Calu3 (cell line): Measurements from ENCODE around the gene FBXW11. TPM values are rescaled to one million over a fixed set of nuclear protein-coding genes. Genes with fewer than 3 reads are reported as not detected.

Source experiments
- BruUV-seq: library from RNA; stranded (reverse); fragments of 400-500 nt; replicated peaks from 2 replicates; lab custom pipeline; 2021; lab: Mats Ljungman, UMichigan
- CTCF ChIA-PET: fragments of 300-600 bp; sonication (Branson Sonifier 250); formaldehyde crosslinking; loops from one replicate; lab custom pipeline; 2022; ENCODE audit warnings: antibody characterized with exemption; lab: Charles Lee
- DNase-seq: peaks from one replicate; pipeline ENCODE4 v3.0.0; 2022
- H3K27ac Mint-ChIP-seq: one replicate; pipeline ENCODE4 v1.8.0; 2022; ENCODE audit warnings: mixed read lengths; ENCODE audit not compliant: unreplicated experiment
- H3K27me3 Mint-ChIP-seq: one replicate; pipeline ENCODE4 v1.8.0; 2022; ENCODE audit warnings: mixed read lengths; ENCODE audit not compliant: unreplicated experiment
- H3K36me3 Mint-ChIP-seq: one replicate; pipeline ENCODE4 v1.8.0; 2022; ENCODE audit warnings: mild to moderate bottlenecking, moderate library complexity, mixed read lengths; ENCODE audit not compliant: insufficient read depth, unreplicated experiment
- H3K4me1 Mint-ChIP-seq: one replicate; pipeline ENCODE4 v1.8.0; 2022; ENCODE audit warnings: mild to moderate bottlenecking, low read depth, mixed read lengths; ENCODE audit not compliant: unreplicated experiment
- H3K4me3 Mint-ChIP-seq: one replicate; pipeline ENCODE4 v1.8.0; 2022; ENCODE audit warnings: mild to moderate bottlenecking, low read depth, moderate library complexity, mixed read lengths; ENCODE audit not compliant: unreplicated experiment
- H3K9me3 Mint-ChIP-seq: one replicate; pipeline ENCODE4 v1.8.0; 2022; ENCODE audit warnings: low read depth, mixed read lengths; ENCODE audit not compliant: unreplicated experiment
- CTCF ChIP-seq: fragments of 200-600 bp; IDR thresholded peaks from one replicate; pipeline ENCODE4 v1.8.0; 2022; ENCODE audit warnings: antibody characterized with exemption; ENCODE audit not compliant: unreplicated experiment
- intact Hi-C: fragments of 100-400 bp; cut with micrococcal nuclease; formaldehyde crosslinking; loops from one replicate; pipeline ENCODE4 v1.10.0; 2022; ENCODE audit not compliant: unreplicated experiment
- total RNA-seq: library from RNA; stranded (reverse); gene quantifications from 2 replicates; pipeline ENCODE4 v1.2.3, GENCODE V29; 2022

The FBXW11 gene
- total RNA-seq, 1 experiment from 2014 or later, result 63.3 TPM

DNA sequence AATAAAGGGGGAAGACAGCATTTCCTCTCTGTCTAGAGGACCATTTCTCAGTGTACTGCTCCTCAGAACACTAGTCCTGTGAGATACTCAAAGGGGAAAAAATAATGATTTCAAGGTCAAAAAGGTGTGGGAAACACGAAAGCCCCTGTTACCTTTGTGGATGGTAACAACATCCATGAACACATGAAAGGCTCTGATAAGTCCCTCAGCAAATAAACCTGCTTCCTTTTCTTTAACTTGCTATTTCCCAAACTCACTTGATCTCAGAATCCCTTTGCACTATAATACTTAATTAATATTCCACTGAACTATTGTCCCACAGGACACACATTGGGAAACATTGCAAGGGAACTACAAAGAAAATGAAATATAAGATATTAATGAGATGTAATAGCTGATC lies 155.2 kb downstream of the FBXW11 start:
- DNase-seq, result no peak
- CTCF ChIA-PET, result interaction anchor here (0.6 kb wide), 1 partner anchor 191 kb away, joined by 3 read pairs; no protein-coding TSS in a partner anchor
- intact Hi-C loops, result loop anchor here (2.0 kb wide), 1 partner anchor 220 kb away; no protein-coding TSS in a partner anchor
- Mint-ChIP-seq H3K27me3 (no peaks in the 10 kb centered on the region), H3K36me3 (peaks cover 9% of the 10 kb centered on the region), H3K27ac (no peak overlapping the region), H3K4me1 (no peaks in the 10 kb centered on the region), H3K4me3 (no peak overlapping the region), H3K9me3 (no peaks in the 10 kb centered on the region)
- TF ChIP-seq CTCF, result no peak
- no TSS peak for BruUV-seq

DNA sequence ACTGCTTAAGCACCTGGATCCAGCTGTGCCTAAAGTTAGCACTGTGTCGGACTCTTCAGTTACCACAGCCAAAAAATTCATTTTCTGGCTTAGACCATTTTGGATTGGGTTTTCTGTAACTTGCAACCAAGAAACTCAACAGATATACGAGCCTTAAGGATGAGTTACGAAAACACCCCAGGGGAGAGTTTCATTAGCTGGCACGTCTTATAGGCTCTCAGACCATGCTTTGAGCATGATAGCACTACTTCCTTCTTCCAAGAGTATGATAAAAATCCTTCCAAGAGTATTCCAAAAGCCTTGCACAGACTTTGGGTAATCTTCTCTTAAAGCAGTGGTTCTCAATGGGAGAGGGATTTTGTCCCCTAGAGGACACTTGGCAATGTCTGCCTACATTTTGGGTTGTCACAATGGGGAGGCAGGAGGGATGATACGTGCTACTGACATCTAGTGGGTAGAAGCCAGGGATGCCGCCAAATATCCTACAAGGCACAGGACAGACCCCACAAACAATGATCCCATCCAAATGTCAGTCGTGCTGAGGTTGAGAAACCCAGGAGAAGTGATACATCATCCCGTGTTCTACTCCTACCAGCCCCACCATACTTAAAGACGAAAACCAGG lies 156.0 kb downstream of the FBXW11 start:
- Mint-ChIP-seq H3K9me3 (no peaks in the 10 kb centered on the region), H3K27me3 (no peaks in the 10 kb centered on the region), H3K27ac (no peak overlapping the region), H3K4me3 (no peak overlapping the region), H3K4me1 (no peaks in the 10 kb centered on the region), H3K36me3 (peaks cover 6% of the 10 kb centered on the region)
- no TSS peak for BruUV-seq
- no peak for TF ChIP-seq CTCF
- no peak for DNase-seq
- CTCF ChIA-PET, result no interaction called here
- intact Hi-C loops, result loop anchor here (2.0 kb wide), 1 partner anchor 220 kb away; no protein-coding TSS in a partner anchor

DNA sequence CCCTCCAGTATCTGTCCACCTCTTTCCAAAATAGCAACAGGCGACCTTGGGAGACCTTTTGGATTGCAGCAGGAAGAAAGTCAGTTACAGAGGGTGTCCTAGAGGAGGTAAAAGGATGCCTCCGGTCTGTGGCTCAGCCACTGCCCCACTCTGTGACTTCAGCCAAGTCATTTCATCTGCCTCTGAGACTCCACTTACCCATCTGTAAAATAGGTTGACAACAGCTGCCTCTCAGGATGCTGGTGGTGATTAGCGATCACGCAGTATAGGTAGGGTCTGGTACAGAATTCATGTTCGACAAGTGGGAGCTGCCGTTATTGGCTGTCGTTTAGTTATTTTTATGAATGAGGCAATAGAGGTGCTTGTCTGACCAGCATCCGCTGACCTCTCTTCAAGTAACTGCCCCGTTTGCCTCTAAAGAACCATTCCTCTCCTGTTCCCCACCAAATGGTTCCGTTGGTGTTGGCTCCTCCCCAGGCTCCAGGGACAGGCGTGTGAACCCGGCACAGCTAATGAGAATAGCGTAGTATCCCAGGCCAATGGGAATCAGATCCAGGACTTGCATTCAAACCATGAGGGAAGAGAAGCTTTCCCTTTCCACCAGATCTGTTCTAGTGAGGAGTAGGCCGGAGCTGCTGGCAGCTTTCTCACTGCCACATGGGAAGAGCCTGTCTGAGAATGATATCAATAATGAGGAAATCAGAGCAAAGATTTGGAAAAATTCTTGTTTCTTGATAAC lies 156.7 kb downstream of the FBXW11 start:
- H3K27me3 Mint-ChIP-seq, result no peaks in the 10 kb centered on the region
- no peaks in the 10 kb centered on the region for H3K4me1 Mint-ChIP-seq
- CTCF ChIA-PET, result no interaction called here
- no peak overlapping the region for H3K27ac Mint-ChIP-seq
- no TSS peak for BruUV-seq
- H3K9me3 Mint-ChIP-seq, result no peaks in the 10 kb centered on the region
- intact Hi-C loops, result loop anchor here (2.0 to 5.0 kb wide), 2 partner anchors 219 to 432 kb away; partner anchors contain the start of gene FGF18
- no peaks in the 10 kb centered on the region for H3K36me3 Mint-ChIP-seq
- DNase-seq, result no peak
- no peak overlapping the region for H3K4me3 Mint-ChIP-seq
- no peak for TF ChIP-seq CTCF

DNA sequence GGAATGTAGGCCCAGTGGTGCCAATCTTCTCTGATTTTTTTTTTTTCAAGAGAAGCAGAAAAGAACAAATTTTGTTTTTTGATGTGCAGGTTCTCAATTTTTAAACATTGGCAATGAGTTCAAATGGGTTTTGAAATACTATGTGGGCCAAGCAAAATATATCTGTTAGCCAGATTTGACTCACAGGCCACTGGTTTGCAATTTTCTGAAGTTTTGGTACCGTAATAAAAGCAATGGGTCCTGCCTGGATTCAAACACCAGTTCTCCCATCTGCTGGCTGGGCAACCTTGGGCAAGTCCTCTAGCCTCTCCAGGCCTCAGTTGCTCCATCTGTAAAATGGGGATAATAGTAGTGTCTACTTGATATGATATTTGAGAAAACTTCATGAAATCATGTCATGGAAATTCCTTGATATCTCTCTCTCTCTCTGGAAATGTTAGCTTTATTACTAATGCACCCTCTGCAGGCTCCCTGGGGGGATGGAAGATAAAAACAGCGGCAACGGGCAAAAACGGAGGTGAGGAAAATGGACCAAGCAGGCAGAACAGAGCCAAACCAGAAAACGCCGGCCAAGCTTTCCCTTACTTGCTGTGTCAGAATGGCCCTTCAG lies 157.4 kb downstream of the FBXW11 start:
- Mint-ChIP-seq H3K27ac (no peak overlapping the region), H3K4me3 (no peak overlapping the region), H3K4me1 (no peaks in the 10 kb centered on the region), H3K27me3 (no peaks in the 10 kb centered on the region), H3K9me3 (no peaks in the 10 kb centered on the region), H3K36me3 (no peaks in the 10 kb centered on the region)
- no peak for DNase-seq
- intact Hi-C loops, result loop anchor here (5.0 kb wide), 1 partner anchor 432 kb away; the partner anchor contains the start of gene FGF18
- no peak for TF ChIP-seq CTCF
- BruUV-seq, result no TSS peak
- CTCF ChIA-PET, result no interaction called here
